Measurements from ENCODE around the gene CLEC1A. TPM values are rescaled to one million over a fixed set of nuclear protein-coding genes. Genes with fewer than 3 reads are reported as not detected.
A peak's percentile ranks its signal among the peaks of the same experiment; 100 is the strongest.

The CLEC1A gene
- 10 to 100 TPM; 18.5 to 24.4 (median 19.9) TPM for polyA plus RNA-seq (ENCODE audit: insufficient read depth in 1 of 5, insufficient read length in 5 of 5, low replicate concordance in 1 of 5)
- long read RNA-seq, donor 1, partial matches to known transcripts = 0 of 3 reads
- long read RNA-seq, donor 1, other reads (novel, unspliced or antisense) = 0 of 3 reads
- long read RNA-seq, donor 2, partial matches to known transcripts = 0 of 1 reads
- long read RNA-seq, donor 2, other reads (novel, unspliced or antisense) = 0 of 1 reads
- long read RNA-seq, donor 3, partial matches to known transcripts = 5 of 6 reads
- long read RNA-seq, donor 3, other reads (novel, unspliced or antisense) = 0 of 6 reads
- long read RNA-seq, donor 4, partial matches to known transcripts = 0 of 1 reads
- long read RNA-seq, donor 4, other reads (novel, unspliced or antisense) = 0 of 1 reads
- long read RNA-seq, donor 5, transcript CLEC1A-201 (6 exons, 2,685 nt) = major isoform, 5 of 6 reads
- long read RNA-seq, donor 5, partial matches to known transcripts = 0 of 6 reads
- long read RNA-seq, donor 5, other reads (novel, unspliced or antisense) = 0 of 6 reads
- long read RNA-seq, donor 6, partial matches to known transcripts = 0 of 2 reads
- long read RNA-seq, donor 6, other reads (novel, unspliced or antisense) = 0 of 2 reads
- long read RNA-seq, donor 7, partial matches to known transcripts = 0 of 1 reads
- long read RNA-seq, donor 7, other reads (novel, unspliced or antisense) = 0 of 1 reads
- long read RNA-seq, donor 8, partial matches to known transcripts = 0 of 1 reads
- long read RNA-seq, donor 8, other reads (novel, unspliced or antisense) = 0 of 1 reads

- peak in 1 of 2 donors; percentile 42 for DNase-seq
Observed at GRCh38 chr12:10098791-10099190, at the start of gene CLEC1A. Gene CLEC1A, minus strand, starts transcription at chr12:10098985. Its CDS starts 63 bp downstream, at chr12:10098922.

DNA sequence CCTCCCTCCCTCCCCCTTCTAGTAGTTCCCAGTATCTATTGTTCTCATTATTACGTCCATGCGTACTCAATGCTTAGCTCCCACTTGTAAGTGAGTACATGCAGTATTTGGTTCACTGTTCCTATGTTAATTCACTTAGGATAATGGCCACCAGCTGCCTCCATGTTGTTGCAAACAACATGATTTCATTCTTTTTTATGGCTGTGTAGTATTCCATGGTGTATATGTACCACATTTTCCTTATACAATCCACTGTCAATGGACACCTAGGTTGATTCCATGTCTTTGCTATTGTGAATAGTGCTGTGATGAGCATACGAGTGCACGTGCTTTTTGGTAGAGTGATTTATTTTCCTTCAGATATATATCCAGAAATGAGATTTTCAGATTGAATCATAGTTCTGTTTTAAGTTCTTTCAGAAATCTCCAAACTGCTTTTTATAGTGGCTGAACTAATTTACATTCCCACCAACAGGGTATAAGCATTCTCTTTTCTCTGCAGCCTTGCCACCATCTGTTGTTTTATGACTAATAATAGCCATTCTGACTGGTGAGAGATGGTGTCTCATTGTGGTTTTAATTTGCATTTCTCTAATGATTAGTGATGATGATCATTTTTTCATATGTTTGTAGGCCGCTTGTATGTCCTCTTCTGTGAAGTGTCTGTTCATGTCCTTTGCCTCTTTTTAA lies 49.1 kb upstream of the CLEC1A start:
- no peak for DNase-seq

- DNase-seq = no peak
Observed at GRCh38 chr12:10142976-10143589, 44.3 kb upstream of the CLEC1A start.

- no peak for DNase-seq
Observed at GRCh38 chr12:10140001-10140400, 41.2 kb upstream of the CLEC1A start.

DNA sequence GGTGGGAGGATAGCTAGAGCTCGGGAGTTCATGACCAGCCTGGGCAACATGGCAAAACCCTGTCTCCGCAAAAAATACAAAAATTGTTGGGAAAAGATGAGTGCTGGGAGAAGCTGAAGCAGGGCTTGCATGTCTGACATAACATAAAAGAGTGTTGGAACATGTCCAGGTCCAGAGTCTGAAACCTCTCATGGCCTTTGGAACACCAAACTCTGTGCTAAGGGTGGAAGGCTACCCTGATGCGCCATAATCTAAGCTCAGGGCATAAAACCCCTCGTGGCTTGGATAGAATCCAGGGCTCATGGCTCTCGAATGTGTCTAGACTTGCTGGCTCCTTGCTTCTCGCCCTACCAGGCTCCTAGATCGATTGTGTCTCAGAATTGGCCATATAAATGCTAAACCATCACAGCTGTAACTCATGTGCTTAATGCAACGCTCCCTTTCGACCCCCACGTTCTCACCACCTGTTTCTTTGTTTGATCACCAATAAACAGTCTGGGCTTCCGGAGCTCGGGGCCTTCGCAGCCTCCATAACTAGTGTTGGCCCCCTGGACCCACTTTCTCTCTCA lies 37.9 kb upstream of the CLEC1A start:
- no peak for DNase-seq

DNA sequence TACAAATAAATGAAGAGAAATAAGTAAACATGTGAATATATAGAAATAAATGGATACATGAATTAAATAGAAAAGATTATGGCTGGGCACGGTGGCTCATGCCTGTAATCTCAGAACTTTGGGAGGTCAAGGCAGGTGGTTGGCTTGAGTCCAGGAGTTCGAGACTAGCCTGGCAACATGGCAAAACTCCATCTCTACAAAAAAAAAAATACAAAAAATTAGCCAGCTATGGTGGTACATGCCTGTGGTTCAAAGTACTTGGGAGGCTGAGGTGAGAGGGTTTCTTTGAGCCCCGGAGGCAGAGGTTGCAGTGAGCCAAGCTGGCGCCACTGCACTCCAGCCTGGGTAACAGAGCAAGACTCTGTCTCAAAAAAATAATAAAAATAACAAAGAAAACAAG lies 36.3 kb upstream of the CLEC1A start:
- no peak for DNase-seq

DNA sequence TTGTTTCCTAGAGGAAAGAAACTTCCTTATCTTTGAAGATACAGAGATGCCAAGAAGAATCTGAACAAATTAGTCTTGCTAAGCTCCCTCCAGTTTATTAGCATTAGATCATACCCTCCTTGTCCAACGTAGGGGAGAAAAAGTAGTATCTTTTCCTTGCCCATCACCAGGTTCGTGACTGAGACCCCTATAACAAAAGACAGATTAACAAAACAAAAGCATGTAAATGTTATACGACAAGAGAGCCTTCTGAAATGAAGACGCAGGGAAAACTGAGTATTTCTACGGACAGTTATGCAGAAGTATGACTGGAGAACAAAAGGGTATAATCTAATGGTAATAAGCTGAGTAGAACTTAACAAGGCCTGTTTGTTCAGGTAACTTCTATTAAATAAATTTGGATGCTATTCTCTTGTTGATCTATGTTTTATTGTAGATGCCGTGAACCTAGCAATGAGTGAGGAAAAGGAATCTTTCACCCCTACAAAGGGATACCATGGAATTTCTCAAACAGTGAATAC lies 34.1 kb upstream of the CLEC1A start:
- no peak for DNase-seq

- DNase-seq = no peak
Observed at GRCh38 chr12:10131111-10131690, 32.4 kb upstream of the CLEC1A start.

DNA sequence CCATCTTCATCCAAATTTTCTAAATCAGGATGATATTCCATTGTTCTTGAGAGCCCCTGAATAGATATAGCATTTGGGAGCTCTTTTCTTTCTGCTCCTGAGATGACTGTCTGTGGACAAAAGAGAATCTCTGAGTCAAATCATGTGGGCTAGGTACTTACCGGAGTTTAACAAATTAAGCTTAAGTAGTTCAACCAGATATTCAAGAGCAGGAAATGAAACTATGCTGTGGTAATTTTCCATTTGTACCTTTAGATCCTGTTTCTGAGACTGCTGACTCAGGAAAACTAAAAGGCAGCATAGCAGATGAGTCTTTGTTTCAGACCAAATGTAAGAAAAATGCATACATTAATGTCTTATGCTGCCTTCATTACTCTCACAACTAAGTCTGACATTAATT lies 31.3 kb upstream of the CLEC1A start, which contains the start of gene CLEC7A:
Gene CLEC7A (minus strand): TSS at position 158 of the 400 bp plus-strand sequence. CDS start 117 bp downstream, at position 41.
- DNase-seq = no peak

DNA sequence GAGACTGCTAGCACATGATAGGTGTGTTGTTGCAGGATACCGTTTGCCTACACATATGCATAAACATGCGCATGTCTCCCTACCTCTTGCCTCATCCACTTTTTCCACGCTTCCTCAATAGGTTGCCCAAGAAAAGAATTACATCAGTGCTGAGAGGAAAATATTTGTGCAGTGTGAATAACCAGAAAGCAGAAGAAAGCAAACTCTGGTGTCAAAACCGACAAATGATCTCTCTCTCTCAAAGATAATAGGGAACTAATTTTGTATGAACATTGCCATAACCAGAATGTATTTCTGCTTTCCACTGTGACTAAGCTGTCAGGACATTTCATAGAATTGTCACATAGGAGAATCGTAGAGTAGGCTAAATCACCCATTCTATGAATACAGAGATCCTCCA lies 29.9 kb upstream of the CLEC1A start:
- DNase-seq = no peak

- DNase-seq = no peak
Observed at GRCh38 chr12:10126413-10126812, 27.6 kb upstream of the CLEC1A start.

- DNase-seq = no peak
Observed at GRCh38 chr12:10122689-10123088, 23.9 kb upstream of the CLEC1A start.

GRCh38 chr12:10121278-10121677 lies 22.5 kb upstream of the CLEC1A start:
- no peak for DNase-seq

GRCh38 chr12:10119066-10119465 lies 20.3 kb upstream of the CLEC1A start:
- DNase-seq = no peak

- no peak for DNase-seq
Observed at GRCh38 chr12:10115890-10116289, 17.1 kb upstream of the CLEC1A start.

GRCh38 chr12:10115311-10115710 lies 16.5 kb upstream of the CLEC1A start:
- no peak for DNase-seq

- DNase-seq = no peak
Observed at GRCh38 chr12:10113920-10114319, 15.1 kb upstream of the CLEC1A start.

- no peak for DNase-seq
Observed at GRCh38 chr12:10113075-10113474, 14.3 kb upstream of the CLEC1A start.

GRCh38 chr12:10111451-10111850 lies 12.7 kb upstream of the CLEC1A start:
- DNase-seq = no peak

- no peak for DNase-seq
Observed at GRCh38 chr12:10110256-10110844, 11.6 kb upstream of the CLEC1A start.

Data from right lung (tissue), 10 donors.